Dedifferentiated amniotic fluid mesenchymal stem cell (primary cell): ENCODE results near the gene TMC4.
A peak's percentile ranks its signal among the peaks of the same experiment; 100 is the strongest.
"Not testable (repeated sequence)": the region's sequence is repeated elsewhere in the genome, so short reads cannot be mapped to it uniquely, and the experiment has no call there.

Experiments
- DNase-seq: peaks from one replicate; pipeline ENCODE4 v3.0.0-alpha.2; 2016; ENCODE audit errors: extremely low spot score

TMC4 gene

GRCh38 chr19:54179921-54180461 is 7.0 kb upstream of the TMC4 start:
- no peak for DNase-seq

- DNase-seq, result no peak
These were observed 6.4 kb upstream of the TMC4 start for GRCh38 chr19:54179262-54179852.

- no peak for DNase-seq
These were observed 5.8 kb upstream of the TMC4 start for GRCh38 chr19:54178581-54179261.

GRCh38 chr19:54173951-54174834 is 1.2 kb upstream of the TMC4 start:
- DNase-seq, result no peak

- DNase-seq, result no peak
These were observed 369 bp upstream of the TMC4 start for GRCh38 chr19:54173359-54173699.

- DNase-seq, result not testable (repeated sequence)
These were observed 1.1 kb downstream of the TMC4 start for GRCh38 chr19:54171736-54172431.

GRCh38 chr19:54169149-54169740 is 3.7 kb downstream of the TMC4 start:
- DNase-seq, result no peak

GRCh38 chr19:54168174-54168917 is 4.6 kb downstream of the TMC4 start:
- peak; percentile 86 for DNase-seq

- DNase-seq, result no peak
These were observed 7.7 kb downstream of the TMC4 start for GRCh38 chr19:54165222-54165621.

- peak; percentile 22 for DNase-seq
These were observed 8.4 kb downstream of the TMC4 start for GRCh38 chr19:54164369-54165068.

- no peak for DNase-seq
These were observed 10.1 kb downstream of the TMC4 start for GRCh38 chr19:54162884-54163283.

- DNase-seq, result no peak
These were observed 10.6 kb downstream of the TMC4 start for GRCh38 chr19:54162241-54162805.

GRCh38 chr19:54160854-54161253 is 12.1 kb downstream of the TMC4 start:
- DNase-seq, result no peak

- DNase-seq, result no peak
These were observed 12.7 kb downstream of the TMC4 start for GRCh38 chr19:54160182-54160811.

- DNase-seq, result peak; percentile 100
These were observed 13.4 kb downstream of the TMC4 start, which contains the start of gene LENG1 for GRCh38 chr19:54159352-54160181. TSS of gene LENG1 (minus strand) at chr19:54159721. CDS start at chr19:54159695, 26 bp downstream.

- DNase-seq, result no peak
These were observed 14.1 kb downstream of the TMC4 start for GRCh38 chr19:54158812-54159351.

- no peak for DNase-seq
These were observed 16.0 kb downstream of the TMC4 start for GRCh38 chr19:54156953-54157352.

GRCh38 chr19:54156490-54156889 is 16.5 kb downstream of the TMC4 start:
- DNase-seq, result no peak
